GM19468 (cell line): ENCODE measurements around the gene NR3C2.

Experiments used
- ATAC-seq: cut with Tn5 transposase; IDR thresholded peaks from one replicate; pipeline ENCODE4 v1.9.1; 2021; ENCODE audit warnings: mild to moderate bottlenecking, moderate library complexity, moderate number of reproducible peaks; ENCODE audit not compliant: unreplicated experiment; ENCODE audit errors: extremely low read depth

Gene NR3C2

DNA sequence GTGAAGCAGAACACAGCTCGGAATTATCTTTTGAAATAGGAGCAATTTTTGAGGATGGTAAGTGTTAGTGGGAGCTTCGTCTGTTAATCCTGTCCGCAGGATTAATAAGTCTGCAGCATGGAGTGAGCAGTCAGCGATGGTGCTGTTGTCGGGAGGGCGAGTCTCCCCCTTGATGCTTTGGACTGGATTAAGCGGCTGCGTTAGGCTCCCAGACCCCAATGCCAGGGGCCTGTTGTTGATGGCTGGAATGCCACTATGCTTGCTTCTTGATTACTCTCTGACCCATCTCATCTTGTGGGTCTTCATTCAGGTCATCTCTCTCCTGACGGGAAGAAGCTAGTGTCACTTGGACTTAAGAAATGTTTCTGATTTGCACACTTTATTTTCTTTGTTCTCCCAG lies 377.8 kb downstream of the NR3C2 start:
- ATAC-seq, result no peak

DNA sequence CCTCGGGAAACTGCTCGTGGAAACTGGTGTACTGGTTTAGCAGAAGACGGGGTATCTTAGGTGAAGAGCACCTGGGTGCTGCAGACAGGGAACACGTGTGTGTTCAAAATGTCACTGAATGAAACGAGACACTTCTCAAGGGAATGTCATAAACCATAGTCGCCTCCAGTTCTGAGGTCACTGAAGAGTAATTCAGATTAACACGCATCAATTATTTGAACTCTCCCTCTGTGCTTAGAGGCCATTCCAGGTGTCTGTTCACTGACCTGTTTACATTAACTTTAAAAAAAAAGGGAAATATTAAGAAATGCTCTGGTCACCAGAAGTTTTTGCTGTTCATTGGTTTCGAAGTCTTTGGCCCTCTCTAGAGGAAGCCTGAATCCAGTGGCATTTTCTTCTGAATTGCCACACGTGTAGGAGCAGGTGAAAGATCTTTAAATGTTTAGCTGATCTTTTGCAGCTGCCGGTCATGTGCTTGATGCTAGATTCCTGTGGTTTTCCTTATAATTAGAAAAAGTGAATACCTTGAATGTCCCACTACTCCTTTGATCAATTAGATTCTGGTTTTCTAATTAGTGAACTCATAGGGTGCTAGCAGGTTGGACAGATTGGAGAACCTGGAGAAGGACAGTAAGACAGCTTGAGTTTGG lies 379.8 kb downstream of the NR3C2 start:
- no peak for ATAC-seq

DNA sequence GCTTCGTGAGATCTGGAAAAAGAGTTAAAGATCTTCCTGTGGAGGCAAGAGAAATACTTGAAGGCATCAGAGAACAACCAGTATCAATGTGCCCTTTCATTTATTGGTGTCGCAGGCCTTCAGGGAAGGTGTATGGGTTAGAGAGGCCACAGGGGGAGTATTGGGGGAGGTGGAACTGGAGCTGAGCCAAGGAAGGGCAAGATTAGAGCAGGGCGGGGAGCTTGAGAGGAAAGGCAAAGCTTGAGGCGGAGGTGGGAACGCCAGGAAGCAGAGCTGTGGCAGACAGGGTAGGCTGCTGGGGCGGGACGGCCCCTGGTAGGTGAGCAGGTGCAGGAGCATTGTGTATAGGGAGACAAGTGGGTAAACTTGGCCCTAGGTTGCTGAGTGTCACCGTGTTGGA lies 380.4 kb downstream of the NR3C2 start:
- no peak for ATAC-seq

DNA sequence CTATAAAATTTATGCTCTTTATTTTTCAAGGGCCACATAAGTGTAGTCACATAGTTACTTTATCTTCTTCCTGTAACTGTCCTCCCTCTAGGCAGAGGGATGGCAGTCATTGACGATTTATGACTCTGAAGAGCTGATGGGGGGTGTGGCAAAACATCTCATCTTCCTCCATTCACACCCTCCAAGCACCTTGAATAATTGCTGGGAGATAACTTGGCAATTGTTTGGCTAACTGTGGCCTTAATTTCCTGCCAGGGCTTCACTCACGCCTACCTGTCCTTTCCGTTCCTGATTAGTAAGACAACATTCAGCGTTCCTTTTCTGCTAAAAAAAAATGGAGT lies 381.1 kb downstream of the NR3C2 start:
- ATAC-seq, result no peak

DNA sequence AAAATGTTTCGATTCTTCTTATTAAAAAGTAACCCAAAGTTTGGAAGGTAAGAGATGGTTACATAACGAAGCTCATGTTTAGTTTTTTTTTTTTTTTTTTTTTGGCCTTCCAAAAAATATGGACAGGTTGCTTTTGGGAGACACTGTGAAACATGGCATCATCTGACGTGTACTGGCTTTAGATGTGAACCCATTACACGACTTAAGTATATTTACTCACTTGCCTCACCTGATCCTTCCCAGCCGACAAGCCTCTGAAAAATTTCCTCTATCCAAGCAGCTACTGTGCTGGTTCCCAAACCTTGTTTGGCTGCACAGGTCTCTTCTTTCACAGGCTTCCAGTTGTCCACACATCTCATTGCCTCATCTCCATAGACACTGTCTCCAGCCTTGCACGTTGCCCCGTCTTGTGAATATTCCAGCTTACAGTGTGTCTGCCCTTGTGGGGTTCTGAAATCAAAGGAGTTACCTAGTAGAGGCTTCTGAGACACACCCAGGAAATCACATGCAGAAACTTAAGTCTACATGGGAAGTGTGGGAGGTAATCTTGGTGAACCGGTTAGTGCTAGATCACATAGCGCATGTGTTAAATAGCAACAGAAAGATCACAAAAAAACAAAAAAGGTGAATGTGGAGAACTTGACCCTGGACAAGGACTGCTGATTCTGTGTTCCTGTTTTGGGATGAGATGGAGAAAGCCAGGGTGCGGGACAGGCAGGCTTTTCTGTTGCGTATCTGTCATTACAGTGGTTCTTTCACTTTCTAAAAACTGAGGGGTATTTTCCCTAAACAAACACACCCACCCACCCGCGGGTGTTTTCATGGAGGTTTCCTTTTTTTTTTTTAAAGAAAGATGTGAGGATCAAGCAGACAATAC lies 381.7 kb downstream of the NR3C2 start:
- ATAC-seq, result no peak

DNA sequence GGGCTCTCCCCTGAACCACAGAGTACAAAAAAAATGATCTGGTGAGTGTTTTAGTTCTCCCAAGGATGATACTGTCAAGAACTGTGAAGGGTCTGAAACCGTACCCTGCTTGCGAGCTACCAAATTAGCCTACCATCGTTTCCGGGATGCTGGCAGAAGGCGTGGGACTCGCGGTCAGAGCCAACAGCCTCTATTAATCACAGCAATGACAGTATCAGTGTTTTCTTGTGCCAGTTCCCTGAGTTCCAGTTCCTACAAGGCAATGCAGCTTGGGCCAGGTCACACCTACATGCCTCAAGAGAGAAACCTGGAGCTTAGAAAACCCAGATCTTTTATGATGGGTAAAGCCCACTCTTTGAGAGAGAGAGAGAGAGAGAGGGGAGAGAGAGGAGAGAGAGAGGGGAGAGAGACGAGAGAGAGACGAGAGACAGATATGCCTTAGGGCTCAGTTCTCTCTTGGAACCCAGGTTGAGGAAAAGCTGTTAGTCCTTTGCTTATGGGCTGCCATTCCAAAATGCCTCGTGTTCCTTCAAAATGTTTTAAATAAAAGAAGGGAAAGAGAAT lies 382.5 kb downstream of the NR3C2 start:
- peak; percentile 13 for ATAC-seq

DNA sequence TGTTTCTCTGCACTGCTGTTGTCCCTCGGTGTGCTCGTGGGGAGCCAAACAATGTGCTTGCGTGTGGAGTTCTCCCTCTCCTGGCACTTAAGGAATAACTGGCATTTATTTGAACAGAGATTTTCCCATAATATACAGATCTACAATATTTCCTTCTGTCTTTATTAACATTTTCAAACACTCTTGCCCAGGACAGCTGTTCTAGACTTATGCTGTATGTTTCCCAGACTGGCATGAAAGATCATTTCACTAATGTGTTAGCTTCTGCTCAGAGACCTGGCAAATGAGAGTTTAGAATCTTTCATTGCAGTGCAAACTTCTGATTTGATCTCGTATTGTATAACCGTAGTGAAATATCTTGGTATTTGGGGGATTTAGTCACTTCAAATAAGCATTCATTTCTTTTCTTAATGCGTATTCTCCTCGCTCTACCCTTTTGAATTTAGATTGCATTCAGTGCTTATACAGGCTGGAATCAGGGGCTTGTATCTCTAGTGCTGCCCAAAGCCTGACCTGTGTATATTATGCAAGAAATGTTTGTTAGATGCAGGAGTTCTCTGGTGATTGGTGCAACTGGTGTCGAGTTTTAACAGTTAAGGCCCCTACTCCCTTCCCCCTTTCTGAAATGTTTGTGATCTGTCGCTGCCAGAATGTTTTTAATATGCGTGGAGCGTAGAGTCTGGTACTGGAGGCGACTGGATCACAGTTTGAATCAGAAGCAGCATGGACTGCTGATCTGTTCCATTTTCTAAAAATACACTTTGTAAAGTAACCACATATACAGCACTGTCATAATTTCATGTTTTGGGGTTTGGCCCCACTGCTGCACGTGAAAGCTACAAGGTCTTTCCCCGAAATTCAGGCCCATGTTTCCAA lies 384.0 kb downstream of the NR3C2 start:
- no peak for ATAC-seq

DNA sequence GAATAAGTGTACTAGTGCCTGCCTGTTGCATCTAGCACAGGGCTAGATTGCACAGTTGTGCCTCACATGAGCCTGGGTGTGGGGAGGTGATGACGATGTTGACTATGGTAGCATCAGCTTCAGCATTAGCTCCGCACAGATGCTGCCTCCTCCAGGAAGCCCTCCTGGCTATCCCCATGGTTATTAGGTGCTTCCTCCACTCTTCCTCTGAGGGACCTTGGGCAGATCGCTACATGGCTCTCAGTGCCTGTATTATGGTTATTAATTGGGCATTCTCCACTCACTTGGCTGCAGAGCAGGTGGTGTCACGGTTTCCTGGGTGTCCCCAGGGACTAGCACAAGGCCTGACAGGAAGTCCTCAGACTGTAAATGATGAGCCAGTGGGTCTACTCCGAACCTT lies 384.7 kb downstream of the NR3C2 start:
- ATAC-seq, result peak; percentile 18

DNA sequence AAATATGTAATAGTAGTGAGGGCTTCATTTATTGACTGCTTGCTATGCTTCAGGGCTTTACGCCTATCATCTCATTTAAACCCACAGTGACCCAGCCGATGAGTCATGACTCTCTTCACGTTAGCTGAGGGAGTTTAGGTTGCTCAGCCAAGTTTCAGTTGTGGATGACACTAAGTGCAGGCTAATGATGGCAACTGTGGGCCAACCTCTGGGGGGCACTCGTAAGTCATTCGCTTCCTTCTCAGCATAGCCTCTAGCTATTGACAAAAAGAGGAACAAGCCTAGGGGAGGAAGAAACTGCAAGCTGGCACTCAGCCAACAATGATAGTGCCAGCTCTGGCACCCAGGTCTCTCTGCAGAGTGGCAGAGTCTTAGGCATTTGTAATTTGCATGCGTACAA lies 385.3 kb downstream of the NR3C2 start:
- ATAC-seq, result peak; percentile 81

DNA sequence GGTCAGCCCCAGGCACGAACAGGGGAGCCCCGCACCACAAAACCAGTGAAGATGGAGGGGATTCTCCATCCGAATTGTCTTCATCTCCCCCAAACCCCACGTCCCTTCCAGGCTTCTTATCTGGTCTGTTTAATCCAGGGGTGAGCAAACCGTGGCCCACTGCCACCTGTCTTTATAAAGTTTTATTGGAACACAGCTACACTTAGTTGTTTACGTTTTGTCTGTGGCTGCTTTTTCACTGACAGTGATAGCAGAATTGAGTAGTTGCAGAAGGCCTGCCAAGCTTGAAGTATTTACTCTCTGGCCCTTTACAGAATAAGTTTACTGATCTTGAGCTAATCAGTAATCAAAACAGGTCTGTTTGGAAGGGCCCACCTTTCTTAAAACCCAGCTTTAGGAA lies 386.4 kb downstream of the NR3C2 start:
- ATAC-seq, result no peak

DNA sequence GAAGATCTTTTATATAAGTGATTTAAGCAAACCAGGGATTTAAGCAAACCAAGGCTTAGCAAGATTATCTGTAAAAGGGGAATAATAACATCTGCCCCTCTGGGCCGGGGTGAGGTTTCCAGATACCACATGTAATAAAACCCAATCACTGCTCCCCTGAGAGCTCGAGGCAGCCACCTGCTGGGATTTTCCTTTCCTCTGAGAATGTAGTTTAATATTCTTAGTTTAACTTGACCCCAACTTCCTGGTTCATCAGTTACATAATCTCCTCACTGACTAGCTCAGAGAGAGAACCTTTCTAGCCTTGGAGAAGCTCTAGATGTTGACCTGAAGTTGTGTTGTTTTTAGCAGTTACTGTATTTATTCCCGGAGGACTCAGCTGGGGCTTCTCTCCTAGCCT lies 387.9 kb downstream of the NR3C2 start:
- ATAC-seq, result no peak

DNA sequence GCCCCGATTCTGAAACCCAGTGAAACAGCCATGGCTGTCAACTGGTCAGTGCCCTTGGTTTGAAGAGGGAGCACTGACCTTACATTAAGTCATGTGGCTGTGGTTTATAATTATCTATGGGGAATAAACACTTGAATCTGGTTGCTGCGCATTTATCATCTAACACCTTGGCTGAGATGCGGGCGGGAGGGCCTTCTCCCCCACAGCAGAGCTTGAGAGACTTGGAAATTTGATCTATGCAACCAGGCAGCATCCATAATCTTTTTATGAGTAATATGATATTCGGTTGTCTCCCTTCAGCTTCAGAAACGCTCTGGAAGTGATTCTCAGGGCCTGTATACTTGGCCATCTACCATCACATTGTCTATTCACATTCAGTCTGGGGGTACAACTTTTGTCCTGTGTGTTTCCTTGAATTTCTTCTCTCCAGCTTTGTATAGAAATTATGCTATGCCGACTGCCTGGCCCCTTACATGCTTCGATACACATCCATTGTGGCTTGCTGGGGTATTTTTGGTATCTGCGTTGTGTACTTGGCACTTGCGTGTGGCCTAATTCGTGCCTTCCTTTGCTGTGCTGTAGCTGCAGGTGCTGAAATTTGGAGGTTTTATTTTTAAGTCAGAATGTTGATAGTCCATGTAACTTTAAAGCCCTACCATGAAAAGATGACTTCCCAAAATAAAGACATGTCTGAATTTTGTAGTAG lies 388.8 kb downstream of the NR3C2 start:
- no peak for ATAC-seq

DNA sequence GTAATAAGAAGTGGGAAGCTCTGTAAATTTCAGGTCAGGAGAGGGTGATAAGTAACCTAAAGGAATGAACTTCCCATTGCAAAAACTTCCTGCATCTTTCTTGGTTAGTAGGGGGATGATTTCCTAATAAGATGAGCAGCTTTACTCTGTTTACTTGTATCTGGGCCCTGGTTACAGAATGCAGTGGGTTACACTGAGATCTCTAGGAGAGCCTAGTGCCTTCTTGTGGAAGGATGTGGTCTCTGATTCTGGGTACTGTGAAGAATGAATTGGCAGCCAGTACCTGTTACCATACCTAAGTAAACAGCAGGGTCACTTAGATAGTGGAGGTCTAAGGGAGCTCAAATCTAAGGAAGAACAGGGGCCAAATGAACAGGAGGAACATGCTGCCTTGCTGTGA lies 389.8 kb downstream of the NR3C2 start:
- no peak for ATAC-seq

DNA sequence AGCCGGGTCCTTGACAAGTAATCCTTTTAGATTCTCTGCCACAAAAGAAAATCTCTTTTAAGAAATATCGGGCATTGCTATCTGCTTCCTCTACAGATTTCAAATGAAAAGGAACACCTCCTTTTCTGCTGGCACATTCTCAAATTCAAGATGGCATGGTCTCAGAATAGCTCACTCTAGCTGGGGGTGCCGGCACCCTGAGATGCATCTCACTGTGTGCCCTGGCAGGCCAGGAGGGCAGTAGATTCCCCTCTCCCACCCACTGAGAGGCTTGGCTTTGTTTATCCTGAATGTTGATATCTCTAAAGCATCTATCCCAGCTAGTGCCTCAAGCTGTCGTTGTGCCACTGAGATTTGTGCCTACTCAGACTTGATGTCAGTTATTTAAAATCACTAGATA lies 390.8 kb downstream of the NR3C2 start:
- no peak for ATAC-seq

DNA sequence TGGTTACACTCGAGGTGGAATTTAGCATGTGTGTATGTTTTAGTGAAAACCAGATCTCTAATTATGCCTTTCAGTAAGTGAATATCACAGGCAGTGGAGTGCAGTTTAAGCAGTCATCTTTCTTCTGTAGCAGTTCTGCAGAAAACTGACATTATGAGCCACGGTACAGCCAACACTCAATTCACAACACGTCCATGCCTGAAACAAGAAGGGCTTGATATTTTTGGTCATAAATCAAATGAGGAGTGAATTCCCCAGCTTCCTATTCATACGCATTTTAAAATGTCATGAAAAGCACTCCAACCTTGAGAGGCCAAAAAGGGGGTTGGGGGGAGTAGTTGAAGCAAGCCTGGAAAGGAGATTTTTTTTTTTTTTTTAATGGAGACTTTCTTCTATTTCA lies 393.6 kb downstream of the NR3C2 start:
- ATAC-seq, result no peak

DNA sequence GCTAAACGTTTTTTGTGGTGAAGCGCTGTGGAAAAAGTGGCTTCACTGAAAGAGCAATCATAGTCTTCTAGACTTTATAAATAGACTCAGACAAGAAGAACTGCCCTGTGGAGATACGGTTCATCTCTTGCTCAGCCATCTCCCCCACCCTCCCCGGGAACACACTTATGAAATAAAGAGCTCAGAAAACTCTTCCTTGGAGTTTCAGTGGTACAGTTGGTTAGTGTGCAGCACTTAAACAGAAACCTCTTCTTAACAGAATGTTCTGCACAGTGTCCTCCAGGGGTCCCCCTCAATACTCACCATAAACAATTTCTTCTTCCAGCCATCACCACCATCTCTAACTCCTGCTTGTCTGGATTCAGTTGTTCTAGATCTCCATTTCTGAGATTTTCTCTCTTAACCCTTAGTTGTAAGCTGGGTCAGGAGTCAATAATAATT lies 397.3 kb downstream of the NR3C2 start:
- peak; percentile 94 for ATAC-seq

DNA sequence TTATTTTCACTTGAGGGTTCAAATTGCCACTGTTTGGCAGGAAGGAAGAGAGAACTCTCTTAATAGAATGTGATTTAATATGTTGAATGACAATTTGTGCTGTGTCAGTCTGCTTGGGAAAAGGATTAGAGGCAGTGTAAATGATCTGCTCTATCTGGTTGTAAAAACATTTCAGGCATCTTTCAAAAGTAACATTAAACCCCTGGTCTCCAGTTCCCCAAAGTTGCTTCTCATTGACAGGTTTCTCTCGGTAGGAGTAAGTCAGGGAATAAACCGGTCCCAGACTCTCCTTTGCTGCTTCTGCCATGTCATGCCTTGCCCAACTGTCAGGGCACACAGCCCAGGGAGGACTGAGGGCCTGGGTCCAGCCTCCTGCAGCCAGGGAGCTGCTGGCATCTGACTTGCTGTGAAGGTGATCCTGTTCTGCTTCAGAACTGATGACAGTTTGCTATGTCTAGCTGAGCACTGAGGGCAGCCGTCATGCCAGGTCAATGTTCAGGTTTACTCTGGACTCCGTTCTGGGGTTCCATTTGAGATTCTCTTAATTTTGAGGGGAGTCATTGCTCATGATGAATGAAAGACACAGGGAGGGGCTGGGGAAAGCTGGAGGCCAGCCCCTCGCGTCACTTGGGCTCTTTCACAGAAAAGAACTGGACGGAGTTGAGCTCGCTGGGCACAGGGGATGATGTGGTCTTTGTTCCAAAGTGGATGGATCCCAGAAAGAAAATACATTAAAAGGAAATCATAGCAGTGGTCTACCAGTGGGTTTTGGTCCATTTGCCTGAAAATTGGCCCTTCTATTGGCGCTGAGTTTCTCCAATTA lies 397.9 kb downstream of the NR3C2 start:
- no peak for ATAC-seq

DNA sequence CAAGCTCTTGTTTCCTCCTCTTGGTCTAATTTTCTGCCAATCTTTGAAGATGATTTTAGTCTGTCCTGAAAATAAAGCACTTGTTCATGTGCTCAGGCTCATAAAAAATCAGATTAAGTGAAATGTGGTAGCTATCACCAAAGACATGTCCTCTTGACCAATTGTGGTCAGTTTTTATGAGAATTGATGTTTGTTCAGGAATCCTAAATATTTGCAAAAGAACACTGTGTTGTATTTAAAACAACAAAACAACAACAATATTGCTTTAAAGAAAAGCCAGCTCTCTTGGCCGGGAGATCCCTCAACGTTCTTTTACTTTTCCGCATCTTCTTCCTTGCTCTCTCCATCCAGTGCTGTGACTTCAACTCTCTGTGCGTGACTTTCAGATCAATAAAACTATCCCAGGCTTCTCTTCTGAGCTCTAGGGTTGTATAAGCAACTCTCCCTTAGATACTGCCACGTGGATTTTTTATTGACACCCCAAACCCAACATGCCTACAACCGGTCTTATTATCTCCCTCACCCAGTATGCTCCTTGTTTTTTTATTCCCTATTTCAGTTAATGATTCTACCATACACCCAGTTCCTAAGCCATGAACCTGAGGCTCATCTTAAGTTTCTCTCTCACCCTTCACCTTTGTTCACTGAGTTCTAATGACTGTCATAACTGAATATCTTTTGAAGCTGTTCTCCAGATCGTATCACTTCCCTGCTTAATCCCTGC lies 400.4 kb downstream of the NR3C2 start:
- ATAC-seq, result no peak

DNA sequence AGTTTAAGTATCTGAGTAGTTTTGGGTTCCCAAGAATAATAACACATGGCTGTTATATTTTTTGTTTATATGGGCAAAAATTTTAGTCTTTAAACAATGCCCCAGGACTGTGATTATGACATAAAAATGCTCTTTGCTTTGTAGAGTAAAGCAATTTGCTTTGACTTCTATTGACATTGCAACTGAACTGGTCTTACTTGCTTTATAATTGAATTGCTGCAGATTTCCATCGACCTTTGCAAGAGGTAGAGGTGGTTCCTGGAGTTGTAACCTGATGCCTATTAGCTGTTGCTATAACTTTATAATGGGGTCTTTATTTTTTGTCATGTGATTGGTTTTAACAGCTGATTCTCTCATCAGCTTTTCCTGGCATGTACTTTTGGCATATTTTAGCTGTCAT lies 407.4 kb downstream of the NR3C2 start:
- ATAC-seq, result no peak
